Spleen (tissue), 7 donors: ENCODE results near the gene NUMB.

Experiments
- POLR2A ChIP-seq, 3 donors: fragments of 450-650 bp; IDR thresholded peaks; one replicate each; pipeline ENCODE4 v1.5.1; 2017; ENCODE audit warnings: antibody characterized with exemption in 3 of 3, mild to moderate bottlenecking in 1 of 3
- POLR2AphosphoS5 ChIP-seq, 3 donors: sonication (generic); formaldehyde crosslinking; IDR thresholded peaks; one replicate each; pipeline ENCODE4 v1.5.1; 2017; ENCODE audit warnings: antibody characterized with exemption in 3 of 3
- TF ChIP-seq, protein P1 (sequence below), 11 experiments: fragments of 200-600 bp in 7 of 11; fragments of 450-650 bp in 4 of 11; sonication (generic) in 4 of 11; IDR thresholded peaks in 8 of 11; conservative IDR thresholded peaks in 3 of 11; 1 replicate in 7 of 11; 2 replicates in 4 of 11; pipeline versions ENCODE4 v1.4.0 to v1.8.0; 2016 to 2021; ENCODE audit warnings: antibody characterized with exemption in 11 of 11, inconsistent platforms in 4 of 11, mild to moderate bottlenecking in 1 of 11
- donor health status: DM: no; HTN: no; CAD: no; lungs with moderate emphysema.
- donor health status: DM: no; HTN: no; CAD: no.
- donor health status: DM: no; HTN: no; CAD: no.

DNA sequence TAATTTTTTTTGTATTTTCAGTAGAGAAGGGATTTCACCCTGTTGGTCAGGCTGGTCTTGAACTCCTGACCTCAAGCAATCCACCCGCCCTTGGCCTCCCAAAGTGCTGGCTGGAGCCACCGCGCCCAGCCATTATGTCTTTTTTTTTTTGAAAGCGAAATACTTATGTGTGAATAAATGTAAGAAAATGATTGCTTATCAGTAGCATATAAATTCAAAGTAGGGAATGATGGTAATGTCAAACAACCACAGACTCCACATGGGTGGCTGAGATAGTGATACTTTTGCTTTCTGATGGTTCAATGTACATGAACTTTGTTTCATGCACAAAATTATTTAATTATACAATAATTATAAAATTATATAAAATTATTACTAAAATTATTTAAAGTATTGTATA is 145.2 kb downstream of the NUMB start:
- TF ChIP-seq, protein P1, sequence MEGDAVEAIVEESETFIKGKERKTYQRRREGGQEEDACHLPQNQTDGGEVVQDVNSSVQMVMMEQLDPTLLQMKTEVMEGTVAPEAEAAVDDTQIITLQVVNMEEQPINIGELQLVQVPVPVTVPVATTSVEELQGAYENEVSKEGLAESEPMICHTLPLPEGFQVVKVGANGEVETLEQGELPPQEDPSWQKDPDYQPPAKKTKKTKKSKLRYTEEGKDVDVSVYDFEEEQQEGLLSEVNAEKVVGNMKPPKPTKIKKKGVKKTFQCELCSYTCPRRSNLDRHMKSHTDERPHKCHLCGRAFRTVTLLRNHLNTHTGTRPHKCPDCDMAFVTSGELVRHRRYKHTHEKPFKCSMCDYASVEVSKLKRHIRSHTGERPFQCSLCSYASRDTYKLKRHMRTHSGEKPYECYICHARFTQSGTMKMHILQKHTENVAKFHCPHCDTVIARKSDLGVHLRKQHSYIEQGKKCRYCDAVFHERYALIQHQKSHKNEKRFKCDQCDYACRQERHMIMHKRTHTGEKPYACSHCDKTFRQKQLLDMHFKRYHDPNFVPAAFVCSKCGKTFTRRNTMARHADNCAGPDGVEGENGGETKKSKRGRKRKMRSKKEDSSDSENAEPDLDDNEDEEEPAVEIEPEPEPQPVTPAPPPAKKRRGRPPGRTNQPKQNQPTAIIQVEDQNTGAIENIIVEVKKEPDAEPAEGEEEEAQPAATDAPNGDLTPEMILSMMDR (IDR thresholded peaks at IDR 0.05 in 8 of 11, conservative IDR thresholded peaks at IDR 0.05 in 3 of 11) = no peak
- TF ChIP-seq POLR2A (IDR thresholded peaks at IDR 0.05) (no peak), POLR2AphosphoS5 (IDR thresholded peaks at IDR 0.05) (no peak)
